ENCODE results near the gene GRID2.

DNA sequence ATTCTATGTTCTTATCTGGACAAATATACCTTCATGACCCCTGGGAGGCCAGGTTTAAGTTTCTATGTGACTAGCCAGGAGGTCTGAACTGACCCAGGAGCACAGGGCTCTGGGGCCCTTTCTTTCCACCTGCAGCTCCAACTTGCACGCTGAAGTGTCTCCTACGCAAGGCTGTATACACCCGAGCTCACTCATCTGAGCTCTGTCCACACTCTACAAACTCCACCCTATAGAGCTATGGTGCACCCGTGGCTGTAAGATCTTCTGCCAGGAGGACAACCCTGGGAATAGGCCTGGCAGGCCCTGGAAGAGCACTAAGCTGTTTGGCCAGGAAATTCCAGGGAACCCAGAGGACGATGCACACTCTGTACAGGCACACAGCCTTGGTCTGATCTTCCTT is 1464.2 kb downstream of the GRID2 start:
- TF ChIP-seq RAD21 (IDR thresholded peaks at IDR 0.05; ENCODE audit: low read length) (no peak), EP300 (IDR thresholded peaks at IDR 0.05; ENCODE audit: borderline replicate concordance in 1 of 2, low read depth in 1 of 2, low read length in 1 of 2) (no peak), TAF1 (IDR thresholded peaks at IDR 0.05; ENCODE audit: borderline replicate concordance, low read depth, low read length) (no peak), SMC3 (IDR thresholded peaks at IDR 0.05; ENCODE audit: low read depth, low read length) (no peak), FOXM1 (IDR thresholded peaks at IDR 0.05; ENCODE audit: low read depth) (no peak), POLR2AphosphoS5 (IDR thresholded peaks at IDR 0.05; ENCODE audit: low read depth, low read length) (no peak), GATA2 (CRISPR knock-in tag; IDR thresholded peaks at IDR 0.05) (no peak), FOXJ3 (CRISPR knock-in tag; IDR thresholded peaks at IDR 0.05) (no peak), SIN3A (IDR thresholded peaks at IDR 0.05; ENCODE audit: borderline replicate concordance, low read depth, low read length) (no peak)
- TF ChIP-seq, protein P1, sequence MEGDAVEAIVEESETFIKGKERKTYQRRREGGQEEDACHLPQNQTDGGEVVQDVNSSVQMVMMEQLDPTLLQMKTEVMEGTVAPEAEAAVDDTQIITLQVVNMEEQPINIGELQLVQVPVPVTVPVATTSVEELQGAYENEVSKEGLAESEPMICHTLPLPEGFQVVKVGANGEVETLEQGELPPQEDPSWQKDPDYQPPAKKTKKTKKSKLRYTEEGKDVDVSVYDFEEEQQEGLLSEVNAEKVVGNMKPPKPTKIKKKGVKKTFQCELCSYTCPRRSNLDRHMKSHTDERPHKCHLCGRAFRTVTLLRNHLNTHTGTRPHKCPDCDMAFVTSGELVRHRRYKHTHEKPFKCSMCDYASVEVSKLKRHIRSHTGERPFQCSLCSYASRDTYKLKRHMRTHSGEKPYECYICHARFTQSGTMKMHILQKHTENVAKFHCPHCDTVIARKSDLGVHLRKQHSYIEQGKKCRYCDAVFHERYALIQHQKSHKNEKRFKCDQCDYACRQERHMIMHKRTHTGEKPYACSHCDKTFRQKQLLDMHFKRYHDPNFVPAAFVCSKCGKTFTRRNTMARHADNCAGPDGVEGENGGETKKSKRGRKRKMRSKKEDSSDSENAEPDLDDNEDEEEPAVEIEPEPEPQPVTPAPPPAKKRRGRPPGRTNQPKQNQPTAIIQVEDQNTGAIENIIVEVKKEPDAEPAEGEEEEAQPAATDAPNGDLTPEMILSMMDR (IDR thresholded peaks at IDR 0.05) = no peak

Measured in SK-N-SH (cell line).